PC-3 (cell line): ENCODE measurements around the gene UBXN11.

ENCODE experiments used
- EZH2 ChIP-seq: fragments of 300-600 bp; sonication (generic); IDR thresholded peaks from one replicate; pipeline ENCODE4 v1.6.1; 2017; ENCODE audit warnings: antibody characterized with exemption, mild to moderate bottlenecking, low read length; ENCODE audit not compliant: unreplicated experiment
- TF ChIP-seq, protein P1 (sequence below): fragments of 300-600 bp; sonication (generic); conservative IDR thresholded peaks from 2 replicates; pipeline ENCODE4 v1.5.1; 2017; ENCODE audit warnings: antibody characterized with exemption, low read depth, mild to moderate bottlenecking, low read length

GRCh38 chr1:26275580-26276431, 30.6 kb downstream of the UBXN11 start:
- TF ChIP-seq EZH2 = no peak
- TF ChIP-seq, protein P1, sequence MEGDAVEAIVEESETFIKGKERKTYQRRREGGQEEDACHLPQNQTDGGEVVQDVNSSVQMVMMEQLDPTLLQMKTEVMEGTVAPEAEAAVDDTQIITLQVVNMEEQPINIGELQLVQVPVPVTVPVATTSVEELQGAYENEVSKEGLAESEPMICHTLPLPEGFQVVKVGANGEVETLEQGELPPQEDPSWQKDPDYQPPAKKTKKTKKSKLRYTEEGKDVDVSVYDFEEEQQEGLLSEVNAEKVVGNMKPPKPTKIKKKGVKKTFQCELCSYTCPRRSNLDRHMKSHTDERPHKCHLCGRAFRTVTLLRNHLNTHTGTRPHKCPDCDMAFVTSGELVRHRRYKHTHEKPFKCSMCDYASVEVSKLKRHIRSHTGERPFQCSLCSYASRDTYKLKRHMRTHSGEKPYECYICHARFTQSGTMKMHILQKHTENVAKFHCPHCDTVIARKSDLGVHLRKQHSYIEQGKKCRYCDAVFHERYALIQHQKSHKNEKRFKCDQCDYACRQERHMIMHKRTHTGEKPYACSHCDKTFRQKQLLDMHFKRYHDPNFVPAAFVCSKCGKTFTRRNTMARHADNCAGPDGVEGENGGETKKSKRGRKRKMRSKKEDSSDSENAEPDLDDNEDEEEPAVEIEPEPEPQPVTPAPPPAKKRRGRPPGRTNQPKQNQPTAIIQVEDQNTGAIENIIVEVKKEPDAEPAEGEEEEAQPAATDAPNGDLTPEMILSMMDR = peak; percentile 79
